ENCODE data around the gene WFIKKN2. TPM values are rescaled to one million over a fixed set of nuclear protein-coding genes. Genes with fewer than 3 reads are reported as not detected.
A peak's percentile ranks its signal among the peaks of the same experiment; 100 is the strongest.

The WFIKKN2 gene
- total and polyA plus RNA-seq, 2 of the 4 experiments (the other 2 are of a cell fraction), result 0.02 TPM; not detected in 1

- no peak overlapping the region for H3K9ac ChIP-seq (ENCODE audit: low read depth, low read length)
- CTCF ChIA-PET, result interaction anchor here (0.6 to 1.4 kb wide), 5 partner anchors 9 to 64 kb away, joined by 3 to 8 read pairs (median 4); no protein-coding TSS in a partner anchor
- no TSS peak for BruUV-seq (replicated peaks)
- H3K4ac ChIP-seq (ENCODE audit: low read depth, low read length), result no peak overlapping the region
- no peaks in the 10 kb centered on the region; the same call in 1 of the 2 replicates for H3K27me3 ChIP-seq (ENCODE audit: control insufficient read depth, insufficient read depth, low read length)
- no peak overlapping the region for H3K4me2 ChIP-seq (ENCODE audit: low read depth, low read length)
- in situ Hi-C loops (cut with MboI; ENCODE audit: low sequenced_read_pairs), result loop anchor here (5.0 kb wide), 2 partner anchors 55 to 295 kb away; partner anchors contain the start of gene SPATA20
- H2AK9ac ChIP-seq (replicated peaks; ENCODE audit: low read depth, low read length, poor library complexity), result no peak overlapping the region
- no CpG with 5 or more reads among the region's 9 CpGs for WGBS, 2 experiments (ENCODE audit: extremely low coverage in 2 of 2, insufficient read length in 1 of 2)
- POLR2A ChIA-PET (ENCODE audit: unreplicated experiment), result no interaction called here
- H4K91ac ChIP-seq (ENCODE audit: insufficient read depth, low read depth, low read length), result no peak overlapping the region
- no peak overlapping the region for H4K8ac ChIP-seq (ENCODE audit: low read depth in 2 of 2, low read length in 2 of 2)
- H2AK5ac ChIP-seq (ENCODE audit: low read depth, low read length), result 0 out of 2 replicates have a peak overlapping the region, but pooled peaks have one; percentile 3
- no peaks in the 10 kb centered on the region for H3K79me1 ChIP-seq (ENCODE audit: low read depth in 1 of 2, low read length in 2 of 2)
- no peak overlapping the region for H3K18ac ChIP-seq (ENCODE audit: low read depth, low read length)
- H2BK5ac ChIP-seq (ENCODE audit: low read depth, low read length, poor library complexity, severe bottlenecking), result no peak overlapping the region
- no peak overlapping the region for H2BK15ac ChIP-seq (ENCODE audit: low read depth, low read length)
- ATAC-seq (ENCODE audit: low read depth) (no peak), DNase-seq (no peak)
- H3K4me3 ChIP-seq (ENCODE audit: insufficient read depth, low read depth, low read length), result no peak overlapping the region
- H4K20me1 ChIP-seq (ENCODE audit: insufficient read depth, low read length), result no peaks in the 10 kb centered on the region
- dilution Hi-C loops (cut with HindIII; ENCODE audit: low sequenced_read_pairs, unreplicated experiment), result no loop called here
- H3K56ac ChIP-seq (ENCODE audit: extremely low read depth, insufficient read depth, low read length), result no peak overlapping the region
- H2BK120ac ChIP-seq (ENCODE audit: low read depth, low read length), result no peak overlapping the region
- H3K27ac ChIP-seq (ENCODE audit: insufficient read depth, low read length), result no peak overlapping the region
- H3K9me3 ChIP-seq (ENCODE audit: control insufficient read depth, insufficient read depth, low read length), result no peaks in the 10 kb centered on the region
- no peak overlapping the region for H3K14ac ChIP-seq (replicated peaks; ENCODE audit: low read depth, low read length)
- intact Hi-C loops (cut with micrococcal nuclease), result loop anchor here (1.0 to 5.0 kb wide), 3 partner anchors 59 to 360 kb away; partner anchors contain the start of gene SPATA20
- no peaks in the 10 kb centered on the region for H3K9me1 ChIP-seq (ENCODE audit: insufficient read depth, low read length)
- peaks cover 6% of the 10 kb centered on the region; the same call in 1 of the 2 replicates for H3K4me1 ChIP-seq (ENCODE audit: control insufficient read depth, insufficient read depth, low read length)
- H3K36me3 ChIP-seq (ENCODE audit: control insufficient read depth, insufficient read depth, low read length), result no peaks in the 10 kb centered on the region
- no peak overlapping the region for H3K23ac ChIP-seq (ENCODE audit: low read depth, low read length)
- H2AFZ ChIP-seq (replicated peaks; ENCODE audit: low read length, poor library complexity), result peak overlapping the region; percentile 60
- no peak overlapping the region for H2BK20ac ChIP-seq (ENCODE audit: low read depth, low read length)
- no peak overlapping the region for H4K5ac ChIP-seq (ENCODE audit: low read depth, low read length)
- TF ChIP-seq SMC3 (IDR thresholded peaks at IDR 0.05; ENCODE audit: low read depth, low read length) (no peak), POLR2A (IDR thresholded peaks at IDR 0.05; ENCODE audit: low read depth, low read length) (no peak), MAZ (IDR thresholded peaks at IDR 0.05; ENCODE audit: borderline replicate concordance, low read depth, low read length) (no peak), ELK1 (IDR thresholded peaks at IDR 0.05; ENCODE audit: borderline replicate concordance, low read depth, low read length) (no peak), USF2 (IDR thresholded peaks at IDR 0.05; ENCODE audit: low read depth, low read length) (no peak), CHD1 (IDR thresholded peaks at IDR 0.05; ENCODE audit: low read depth, low read length) (no peak), RAD21 (IDR thresholded peaks at IDR 0.05; ENCODE audit: low read length) (no peak), MXI1 (IDR thresholded peaks at IDR 0.05; ENCODE audit: borderline replicate concordance, low read depth, low read length) (no peak), RCOR1 (IDR thresholded peaks at IDR 0.05; ENCODE audit: insufficient replicate concordance, low read length) (no peak), MAFK (IDR thresholded peaks at IDR 0.05; ENCODE audit: low read depth, low read length) (no peak), NFE2L2 (IDR thresholded peaks at IDR 0.05; ENCODE audit: low read depth, low read length) (no peak), FOS (IDR thresholded peaks at IDR 0.05; ENCODE audit: low read depth, low read length) (no peak), CTCF (conservative IDR thresholded peaks at IDR 0.05; ENCODE audit: low read depth, low read length) (no peak), RFX5 (IDR thresholded peaks at IDR 0.05; ENCODE audit: low read depth, low read length) (no peak), BHLHE40 (IDR thresholded peaks at IDR 0.05; ENCODE audit: low read depth, low read length) (no peak)
Measured at GRCh38 chr17:50842506-50843149, 7.2 kb downstream of the WFIKKN2 start.

Measured in IMR-90 (cell line).